ENCODE measurements around the gene FAT2.

FAT2 gene

GRCh38 chr5:151555760-151556576 lies 35.2 kb downstream of the FAT2 start:
- no peak for DNase-seq (ENCODE audit: low spot score)

GRCh38 chr5:151553695-151554094 lies 37.4 kb downstream of the FAT2 start:
- no peak for DNase-seq (ENCODE audit: low spot score)

GRCh38 chr5:151553130-151553670 lies 37.9 kb downstream of the FAT2 start:
- no peak for DNase-seq (ENCODE audit: low spot score)

- no peak for DNase-seq (ENCODE audit: low spot score)
Measured at GRCh38 chr5:151551985-151552384, 39.1 kb downstream of the FAT2 start.

GRCh38 chr5:151550146-151550545 lies 41.0 kb downstream of the FAT2 start:
- DNase-seq (ENCODE audit: low spot score) = no peak

GRCh38 chr5:151549713-151550112 lies 41.4 kb downstream of the FAT2 start:
- no peak for DNase-seq (ENCODE audit: low spot score)

- no peak for DNase-seq (ENCODE audit: low spot score)
Measured at GRCh38 chr5:151547364-151547763, 43.8 kb downstream of the FAT2 start.

GRCh38 chr5:151541571-151541970 lies 49.6 kb downstream of the FAT2 start:
- DNase-seq (ENCODE audit: low spot score) = no peak
